Measurements from ENCODE around the gene C5orf47. TPM values are rescaled to one million over a fixed set of nuclear protein-coding genes. Genes with fewer than 3 reads are reported as not detected.

C5orf47 gene
- total RNA-seq, 1 donor from 2014 or later, result not detected

GRCh38 chr5:173960986-173961385, 28.0 kb upstream of the C5orf47 start:
- DNase-seq (ENCODE audit: low spot score), result no peak
- peaks cover 4% of the 10 kb centered on the region for H3K27me3 Mint-ChIP-seq (ENCODE audit: unreplicated experiment)
- no peaks in the 10 kb centered on the region for H3K36me3 Mint-ChIP-seq (ENCODE audit: low read depth, unreplicated experiment)
- no peak for TF ChIP-seq CTCF (IDR thresholded peaks at IDR 0.05; ENCODE audit: unreplicated experiment)
- no peak overlapping the region for H3K4me3 Mint-ChIP-seq (ENCODE audit: unreplicated experiment)
- no peaks in the 10 kb centered on the region for H3K9me3 Mint-ChIP-seq (ENCODE audit: unreplicated experiment)
- H3K4me1 Mint-ChIP-seq (ENCODE audit: unreplicated experiment), result peaks cover 13% of the 10 kb centered on the region
- no peak overlapping the region for H3K27ac Mint-ChIP-seq (ENCODE audit: unreplicated experiment)

- no peak for TF ChIP-seq CTCF (IDR thresholded peaks at IDR 0.05; ENCODE audit: unreplicated experiment)
- peaks cover 4% of the 10 kb centered on the region for H3K27me3 Mint-ChIP-seq (ENCODE audit: unreplicated experiment)
Observed at GRCh38 chr5:173961418-173961817, 27.6 kb upstream of the C5orf47 start.

DNA sequence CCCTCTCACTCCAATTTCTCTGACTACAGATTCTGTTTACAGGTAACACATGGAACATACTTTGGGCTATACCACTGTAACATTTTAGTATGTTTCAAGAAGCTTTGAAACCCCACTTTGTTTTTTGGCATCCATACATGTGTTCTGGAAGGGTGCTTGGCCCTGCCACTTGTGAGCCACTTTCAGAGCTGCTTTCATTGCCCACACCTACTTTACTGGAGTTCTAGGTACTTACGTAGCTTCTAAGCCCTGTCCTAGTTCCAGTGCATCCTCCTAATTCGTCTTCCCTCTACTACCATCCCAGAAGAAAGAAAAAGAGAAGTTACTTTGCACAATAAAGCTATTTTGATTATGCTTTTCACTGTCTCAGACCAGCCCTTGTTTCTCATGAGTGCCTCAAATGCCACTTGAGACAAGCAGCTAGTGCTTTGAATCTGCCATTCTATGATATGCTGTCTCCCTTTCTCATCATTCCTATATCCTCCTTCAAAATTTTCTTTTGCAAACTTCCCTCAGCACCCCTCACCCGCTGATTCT, 26.5 kb upstream of the C5orf47 start:
- no peak for TF ChIP-seq CTCF (IDR thresholded peaks at IDR 0.05; ENCODE audit: unreplicated experiment)
- DNase-seq (ENCODE audit: low spot score), result no peak
- H3K27ac Mint-ChIP-seq (ENCODE audit: unreplicated experiment), result no peak overlapping the region
- H3K27me3 Mint-ChIP-seq (ENCODE audit: unreplicated experiment), result peaks cover 4% of the 10 kb centered on the region
- no peaks in the 10 kb centered on the region for H3K9me3 Mint-ChIP-seq (ENCODE audit: unreplicated experiment)
- H3K36me3 Mint-ChIP-seq (ENCODE audit: low read depth, unreplicated experiment), result no peaks in the 10 kb centered on the region
- H3K4me1 Mint-ChIP-seq (ENCODE audit: unreplicated experiment), result peaks cover 13% of the 10 kb centered on the region
- no peak overlapping the region for H3K4me3 Mint-ChIP-seq (ENCODE audit: unreplicated experiment)

More at GRCh38 chr5:173961418-173961817, 27.6 kb upstream of the C5orf47 start:
- H3K4me3 Mint-ChIP-seq (ENCODE audit: unreplicated experiment), result no peak overlapping the region
- peaks cover 13% of the 10 kb centered on the region for H3K4me1 Mint-ChIP-seq (ENCODE audit: unreplicated experiment)
- DNase-seq (ENCODE audit: low spot score), result no peak
- no peaks in the 10 kb centered on the region for H3K36me3 Mint-ChIP-seq (ENCODE audit: low read depth, unreplicated experiment)
- no peak overlapping the region for H3K27ac Mint-ChIP-seq (ENCODE audit: unreplicated experiment)
- H3K9me3 Mint-ChIP-seq (ENCODE audit: unreplicated experiment), result no peaks in the 10 kb centered on the region

- H3K27ac Mint-ChIP-seq (ENCODE audit: unreplicated experiment), result peak overlapping the region; percentile 85
- no peaks in the 10 kb centered on the region for H3K9me3 Mint-ChIP-seq (ENCODE audit: unreplicated experiment)
- DNase-seq (ENCODE audit: low spot score), result no peak
- peak overlapping the region; percentile 42 for H3K4me3 Mint-ChIP-seq (ENCODE audit: unreplicated experiment)
- peaks cover 4% of the 10 kb centered on the region for H3K27me3 Mint-ChIP-seq (ENCODE audit: unreplicated experiment)
- H3K36me3 Mint-ChIP-seq (ENCODE audit: low read depth, unreplicated experiment), result no peaks in the 10 kb centered on the region
- peaks cover 13% of the 10 kb centered on the region for H3K4me1 Mint-ChIP-seq (ENCODE audit: unreplicated experiment)
- TF ChIP-seq CTCF (IDR thresholded peaks at IDR 0.05; ENCODE audit: unreplicated experiment), result no peak
Observed at GRCh38 chr5:173963182-173963838, 25.7 kb upstream of the C5orf47 start.

- peaks cover 13% of the 10 kb centered on the region for H3K4me1 Mint-ChIP-seq (ENCODE audit: unreplicated experiment)
- TF ChIP-seq CTCF (IDR thresholded peaks at IDR 0.05; ENCODE audit: unreplicated experiment), result no peak
- peaks cover 4% of the 10 kb centered on the region for H3K27me3 Mint-ChIP-seq (ENCODE audit: unreplicated experiment)
- H3K27ac Mint-ChIP-seq (ENCODE audit: unreplicated experiment), result no peak overlapping the region
- no peaks in the 10 kb centered on the region for H3K36me3 Mint-ChIP-seq (ENCODE audit: low read depth, unreplicated experiment)
- DNase-seq (ENCODE audit: low spot score), result no peak
- H3K4me3 Mint-ChIP-seq (ENCODE audit: unreplicated experiment), result no peak overlapping the region
- H3K9me3 Mint-ChIP-seq (ENCODE audit: unreplicated experiment), result no peaks in the 10 kb centered on the region
Observed at GRCh38 chr5:173963867-173964441, 25.0 kb upstream of the C5orf47 start.

Data from endothelial cell (in vitro differentiated cells).